SK-N-SH (cell line): ENCODE results near the gene CD3E. TPM values are rescaled to one million over a fixed set of nuclear protein-coding genes. Genes with fewer than 3 reads are reported as not detected.

ENCODE experiments used
- CTCF ChIA-PET: fragments of 300-600, 350-600 bp; formaldehyde crosslinking; extraction: SDS; loops from one replicate; lab custom pipeline; 2021; lab: Yijun Ruan, JAX
- POLR2A ChIA-PET: fragments of 350-600 bp; sonication (Branson Sonifier 250); formaldehyde crosslinking; extraction: SDS; loops from one replicate; lab custom pipeline; 2020; ENCODE audit warnings: antibody characterized with exemption, inconsistent platforms; lab: Yijun Ruan, JAX
- DNase-seq: peaks from one replicate; pipeline ENCODE4 v3.0.0; 2012
- H2AFZ ChIP-seq: fragments of 200-600 bp; sonication (generic); 2 replicates; pipeline ENCODE4 v1.8.1; 2016; ENCODE audit warnings: antibody characterized with exemption, mild to moderate bottlenecking, low read depth
- H3F3A ChIP-seq: fragments of 200-600 bp; sonication (generic); replicated peaks from 2 replicates; pipeline ENCODE3; 2016; ENCODE audit warnings: antibody characterized with exemption, mild to moderate bottlenecking; ENCODE audit not compliant: insufficient read depth
- H3K27ac ChIP-seq, 2 experiments: fragments of 200-500 bp in 1 of 2; fragments of 200-600 bp in 1 of 2; sonication (Bioruptor generic) in 1 of 2; sonication (generic), shearing (Covaris generic) in 1 of 2; 2 replicates each; pipeline versions ENCODE4 v1.5.1 to v1.6.1; 2014 to 2016; ENCODE audit warnings: low read depth in 2 of 2, inconsistent platforms in 1 of 2, low read length in 1 of 2, mild to moderate bottlenecking in 1 of 2, mixed read lengths in 1 of 2
- H3K27me3 ChIP-seq: fragments of 200-600 bp; sonication (generic), shearing (Covaris generic); 2 replicates; pipeline ENCODE4 v1.6.1; 2016; ENCODE audit warnings: mixed run types; ENCODE audit not compliant: insufficient read depth
- H3K36me3 ChIP-seq, 2 experiments: fragments of 200-500 bp in 1 of 2; fragments of 200-600 bp in 1 of 2; sonication (Bioruptor generic) in 1 of 2; sonication (generic) in 1 of 2; replicated peaks in 1 of 2; 2 replicates each; pipeline versions ENCODE3 to v1.5.1; 2014 to 2016; ENCODE audit warnings: low read length in 1 of 2, mild to moderate bottlenecking in 1 of 2; ENCODE audit not compliant: insufficient read depth in 2 of 2, control insufficient read depth in 1 of 2
- H3K4me1 ChIP-seq, 2 experiments: fragments of 200-500 bp in 1 of 2; fragments of 200-600 bp in 1 of 2; sonication (Bioruptor generic) in 1 of 2; sonication (generic), shearing (Covaris generic) in 1 of 2; 2 replicates each; pipeline versions ENCODE4 v1.5.1 to v1.6.1; 2014 to 2016; ENCODE audit warnings: low read depth in 1 of 2, low read length in 1 of 2, mixed run types in 1 of 2; ENCODE audit not compliant: insufficient read depth in 2 of 2, control insufficient read depth in 1 of 2
- H3K4me2 ChIP-seq: fragments of 200-600 bp; sonication (generic), shearing (Covaris generic); 2 replicates; pipeline ENCODE4 v1.6.1; 2017; ENCODE audit warnings: mixed run types
- H3K4me3 ChIP-seq, 2 experiments: fragments of 200-500 bp in 1 of 2; fragments of 200-600 bp in 1 of 2; sonication (Bioruptor generic) in 1 of 2; sonication (generic), shearing (Covaris generic) in 1 of 2; 2 replicates each; pipeline versions ENCODE4 v1.5.1 to v1.8.1; 2014 to 2016; ENCODE audit warnings: low read depth in 2 of 2, inconsistent platforms in 1 of 2, low read length in 1 of 2, mild to moderate bottlenecking in 1 of 2, mixed read lengths in 1 of 2, moderate library complexity in 1 of 2
- H3K79me2 ChIP-seq: fragments of 200-600 bp; sonication (generic); 2 replicates; pipeline ENCODE4 v1.8.1; 2017; ENCODE audit warnings: mild to moderate bottlenecking; ENCODE audit not compliant: insufficient read depth
- H3K9ac ChIP-seq: fragments of 200-600 bp; sonication (generic); 2 replicates; pipeline ENCODE4 v1.6.1; 2017; ENCODE audit warnings: mixed run types
- H3K9me2 ChIP-seq: fragments of 200-600 bp; sonication (generic); 2 replicates; pipeline ENCODE4 v1.6.1; 2017; ENCODE audit warnings: mixed run types
- H3K9me3 ChIP-seq: fragments of 200-600 bp; sonication (generic); 2 replicates; pipeline ENCODE4 v1.6.1; 2017; ENCODE audit warnings: mixed run types, mild to moderate bottlenecking, moderate library complexity
- H4K20me1 ChIP-seq: fragments of 200-600 bp; sonication (generic); 2 replicates; pipeline ENCODE4 v1.6.1; 2017; ENCODE audit warnings: mild to moderate bottlenecking, mixed run types; ENCODE audit not compliant: insufficient read depth
- GATA2 ChIP-seq: sonication (generic); formaldehyde crosslinking; IDR thresholded peaks from 2 replicates; pipeline ENCODE4 v1.5.0; 2020; ENCODE audit warnings: mild to moderate bottlenecking, missing genetic modification reagents
- MEF2A ChIP-seq: IDR thresholded peaks from 2 replicates; pipeline ENCODE4 v1.4.0; 2012; ENCODE audit warnings: low read depth, borderline replicate concordance
- NRF1 ChIP-seq: IDR thresholded peaks from 2 replicates; pipeline ENCODE4 v1.6.1; 2012; ENCODE audit warnings: low read depth, mild to moderate bottlenecking, low read length
- POLR2AphosphoS5 ChIP-seq: IDR thresholded peaks from 2 replicates; pipeline ENCODE4 v1.6.1; 2012; ENCODE audit warnings: low read depth, low read length
- RAD21 ChIP-seq: IDR thresholded peaks from 2 replicates; pipeline ENCODE4 v1.6.1; 2012; ENCODE audit warnings: mild to moderate bottlenecking, low read length
- RFX5 ChIP-seq: IDR thresholded peaks from 2 replicates; pipeline ENCODE4 v1.6.1; 2012; ENCODE audit warnings: mild to moderate bottlenecking, improper control_type of control experiment, low read length
- RXRA ChIP-seq: IDR thresholded peaks from 2 replicates; pipeline ENCODE4 v1.4.0; 2012; ENCODE audit warnings: low read depth, mild to moderate bottlenecking, borderline replicate concordance
- SIN3A ChIP-seq: IDR thresholded peaks from 2 replicates; pipeline ENCODE4 v1.6.1; 2012; ENCODE audit warnings: low read depth, mild to moderate bottlenecking, low read length, moderate library complexity, borderline replicate concordance
- SMC3 ChIP-seq: IDR thresholded peaks from 2 replicates; pipeline ENCODE4 v1.6.1; 2012; ENCODE audit warnings: low read depth, low read length, improper control_type of control experiment
- WGBS: methylation state at CpG from one replicate; pipeline ENCODE4 v1.1.6; 2017; ENCODE audit warnings: low lambda C conversion rate; 5-methylcytosine and 5-hydroxymethylcytosine counted together
- polyA plus RNA-seq, 3 experiments: library from polyadenylated mRNA; depleted of rRNA; stranded (reverse); fragments of >200 nt; gene quantifications; 2 replicates each; pipeline ENCODE4 v1.2.3, GENCODE V29; 2012
- TF ChIP-seq, protein P1 (sequence below): fragments of 200-600 bp; sonication (generic); IDR thresholded peaks from 2 replicates; pipeline ENCODE4 v1.6.1; 2017; ENCODE audit warnings: antibody characterized with exemption, mild to moderate bottlenecking, moderate library complexity
- TF ChIP-seq, protein P2 (sequence below): IDR thresholded peaks from 2 replicates; pipeline ENCODE4; 2012
- TF ChIP-seq, protein P3 (sequence below): IDR thresholded peaks from 2 replicates; pipeline ENCODE4 v1.4.0; 2012; ENCODE audit warnings: low read depth, borderline replicate concordance
- TF ChIP-seq, protein P4 (sequence below): fragments of 150-350 bp; IDR thresholded peaks from 2 replicates; pipeline ENCODE4 v1.6.1; 2017; ENCODE audit warnings: antibody characterized with exemption, low read length, low read depth, borderline replicate concordance

CD3E gene
- polyA plus RNA-seq, 1 of the 3 experiments (the other 2 are of a cell fraction), result not detected

DNA sequence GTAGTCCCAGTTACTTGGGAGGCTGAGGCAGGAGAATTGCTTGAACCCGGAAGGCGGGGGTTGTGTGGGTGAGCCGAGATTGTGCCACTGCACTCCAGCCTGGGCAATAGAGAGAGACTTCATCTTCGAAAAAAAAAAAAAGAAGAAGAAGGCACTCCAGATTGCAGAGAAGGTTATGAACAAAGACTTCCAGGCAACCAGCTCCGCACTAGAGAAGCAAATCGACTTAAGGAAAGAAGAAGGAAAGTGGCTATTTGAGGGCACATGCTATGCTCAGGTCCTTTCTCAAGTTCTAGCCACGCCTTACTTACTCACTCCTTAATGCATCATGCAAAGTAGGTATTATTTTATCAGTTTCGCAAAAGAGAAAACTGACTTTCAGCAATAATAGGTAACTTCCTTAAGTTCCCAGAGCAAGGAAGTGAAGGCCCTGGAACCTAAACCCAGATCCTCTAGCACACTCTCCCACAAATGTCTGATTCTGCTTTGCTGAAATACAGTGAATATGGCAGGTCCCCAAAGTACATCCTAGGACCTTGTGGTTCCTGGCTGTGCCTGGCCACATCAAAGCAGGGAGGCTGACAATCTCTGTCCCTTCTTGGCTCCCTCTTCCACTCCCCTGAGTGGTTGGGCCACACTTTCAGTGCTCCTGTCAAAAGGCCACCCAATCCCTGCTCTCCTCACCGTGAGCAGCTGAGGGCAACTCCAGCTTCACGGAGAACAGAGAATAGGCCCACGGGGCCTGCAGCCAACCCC is 14.2 kb downstream of the CD3E start (continued):
- TF ChIP-seq RFX5 (no peak), RAD21 (no peak), SMC3 (no peak)

DNA sequence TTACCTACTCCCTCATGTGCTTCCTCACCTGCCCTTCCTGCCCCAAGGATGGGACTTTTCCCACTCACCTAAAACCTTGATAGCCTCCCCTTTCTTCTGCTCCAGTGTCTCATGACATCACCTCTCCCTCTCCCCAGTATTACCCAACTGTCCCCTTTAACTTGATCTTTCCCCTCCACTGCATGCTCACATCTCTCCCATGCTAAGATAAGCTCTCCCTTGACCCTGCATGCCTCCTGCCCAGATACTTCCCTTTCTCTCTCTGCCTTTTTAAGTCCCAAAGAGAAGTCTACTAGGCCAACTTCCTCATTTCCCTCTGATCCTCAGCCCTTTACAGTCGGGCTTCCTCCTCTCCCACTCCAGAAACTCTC is 14.8 kb downstream of the CD3E start:
- peaks cover 28% of the 10 kb centered on the region; the same call in 1 of the 2 replicates for H3K27me3 ChIP-seq
- no peak for DNase-seq
- POLR2A ChIA-PET, result no interaction called here
- no peaks in the 10 kb centered on the region for H3K4me1 ChIP-seq
- TF ChIP-seq, protein P1, sequence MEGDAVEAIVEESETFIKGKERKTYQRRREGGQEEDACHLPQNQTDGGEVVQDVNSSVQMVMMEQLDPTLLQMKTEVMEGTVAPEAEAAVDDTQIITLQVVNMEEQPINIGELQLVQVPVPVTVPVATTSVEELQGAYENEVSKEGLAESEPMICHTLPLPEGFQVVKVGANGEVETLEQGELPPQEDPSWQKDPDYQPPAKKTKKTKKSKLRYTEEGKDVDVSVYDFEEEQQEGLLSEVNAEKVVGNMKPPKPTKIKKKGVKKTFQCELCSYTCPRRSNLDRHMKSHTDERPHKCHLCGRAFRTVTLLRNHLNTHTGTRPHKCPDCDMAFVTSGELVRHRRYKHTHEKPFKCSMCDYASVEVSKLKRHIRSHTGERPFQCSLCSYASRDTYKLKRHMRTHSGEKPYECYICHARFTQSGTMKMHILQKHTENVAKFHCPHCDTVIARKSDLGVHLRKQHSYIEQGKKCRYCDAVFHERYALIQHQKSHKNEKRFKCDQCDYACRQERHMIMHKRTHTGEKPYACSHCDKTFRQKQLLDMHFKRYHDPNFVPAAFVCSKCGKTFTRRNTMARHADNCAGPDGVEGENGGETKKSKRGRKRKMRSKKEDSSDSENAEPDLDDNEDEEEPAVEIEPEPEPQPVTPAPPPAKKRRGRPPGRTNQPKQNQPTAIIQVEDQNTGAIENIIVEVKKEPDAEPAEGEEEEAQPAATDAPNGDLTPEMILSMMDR, result no peak
- no peak for TF ChIP-seq MEF2A
- TF ChIP-seq, protein P2, sequence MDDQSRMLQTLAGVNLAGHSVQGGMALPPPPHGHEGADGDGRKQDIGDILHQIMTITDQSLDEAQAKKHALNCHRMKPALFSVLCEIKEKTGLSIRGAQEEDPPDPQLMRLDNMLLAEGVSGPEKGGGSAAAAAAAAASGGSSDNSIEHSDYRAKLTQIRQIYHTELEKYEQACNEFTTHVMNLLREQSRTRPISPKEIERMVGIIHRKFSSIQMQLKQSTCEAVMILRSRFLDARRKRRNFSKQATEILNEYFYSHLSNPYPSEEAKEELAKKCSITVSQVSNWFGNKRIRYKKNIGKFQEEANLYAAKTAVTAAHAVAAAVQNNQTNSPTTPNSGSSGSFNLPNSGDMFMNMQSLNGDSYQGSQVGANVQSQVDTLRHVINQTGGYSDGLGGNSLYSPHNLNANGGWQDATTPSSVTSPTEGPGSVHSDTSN, result no peak
- no peak for TF ChIP-seq GATA2 (CRISPR knock-in tag)
- TF ChIP-seq RXRA, result no peak
- TF ChIP-seq NRF1, result no peak
- TF ChIP-seq POLR2AphosphoS5, result no peak
- TF ChIP-seq, protein P3, sequence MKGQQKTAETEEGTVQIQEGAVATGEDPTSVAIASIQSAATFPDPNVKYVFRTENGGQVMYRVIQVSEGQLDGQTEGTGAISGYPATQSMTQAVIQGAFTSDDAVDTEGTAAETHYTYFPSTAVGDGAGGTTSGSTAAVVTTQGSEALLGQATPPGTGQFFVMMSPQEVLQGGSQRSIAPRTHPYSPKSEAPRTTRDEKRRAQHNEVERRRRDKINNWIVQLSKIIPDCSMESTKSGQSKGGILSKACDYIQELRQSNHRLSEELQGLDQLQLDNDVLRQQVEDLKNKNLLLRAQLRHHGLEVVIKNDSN, result no peak
- TF ChIP-seq SMC3, result no peak
- TF ChIP-seq, protein P4, sequence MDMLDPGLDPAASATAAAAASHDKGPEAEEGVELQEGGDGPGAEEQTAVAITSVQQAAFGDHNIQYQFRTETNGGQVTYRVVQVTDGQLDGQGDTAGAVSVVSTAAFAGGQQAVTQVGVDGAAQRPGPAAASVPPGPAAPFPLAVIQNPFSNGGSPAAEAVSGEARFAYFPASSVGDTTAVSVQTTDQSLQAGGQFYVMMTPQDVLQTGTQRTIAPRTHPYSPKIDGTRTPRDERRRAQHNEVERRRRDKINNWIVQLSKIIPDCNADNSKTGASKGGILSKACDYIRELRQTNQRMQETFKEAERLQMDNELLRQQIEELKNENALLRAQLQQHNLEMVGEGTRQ, result no peak
- no peak for TF ChIP-seq SIN3A
- TF ChIP-seq, all 33 proteins: peak for 0
- Histone ChIP-seq H3K4me2 (no peak overlapping the region), H3K9ac (no peak overlapping the region), H3F3A (no peaks in the 10 kb centered on the region), H3K36me3 (no peaks in the 10 kb centered on the region), H4K20me1 (no peaks in the 10 kb centered on the region), H3K9me2 (no peaks in the 10 kb centered on the region), H3K9me3 (no peaks in the 10 kb centered on the region), H3K79me2 (no peaks in the 10 kb centered on the region), H2AFZ (no peak overlapping the region), H3K27ac (no peak overlapping the region), H3K4me3 (no peak overlapping the region)
- 4% methylated on average over 1 of the region's 1 CpG for WGBS
- CTCF ChIA-PET, result interaction anchor here (0.6 kb wide), 1 partner anchor 121 kb away, joined by 4 read pairs; no protein-coding TSS in a partner anchor
